Measurements from ENCODE around the gene CFAP410.
"Not testable (repeated sequence)": the region's sequence is repeated elsewhere in the genome, so short reads cannot be mapped to it uniquely, and the experiment has no call there.

CFAP410 gene

GRCh38 chr21:44295646-44296045, 43.5 kb downstream of the CFAP410 start:
- DNase-seq, result no peak

DNA sequence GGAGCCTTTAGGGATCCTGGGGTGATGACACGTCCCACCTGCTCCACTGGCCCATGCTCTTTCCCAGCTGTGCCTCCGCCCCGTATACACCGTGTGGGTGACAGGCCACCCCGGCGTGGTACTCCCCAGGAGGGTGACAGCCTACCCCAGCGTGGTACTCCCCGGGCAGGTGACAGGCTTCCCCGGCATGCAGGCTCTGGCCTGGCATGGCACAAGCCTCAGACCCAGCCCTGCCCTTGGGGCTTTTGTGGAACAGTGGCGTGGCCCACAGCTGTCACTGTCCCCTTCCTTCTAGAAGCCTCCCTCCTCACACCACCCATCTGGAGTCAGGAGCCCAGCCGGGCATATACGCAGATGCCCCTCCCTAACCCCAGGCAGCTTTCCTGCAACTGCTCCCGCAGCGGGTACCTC, 44.0 kb downstream of the CFAP410 start:
- no peak for DNase-seq

DNA sequence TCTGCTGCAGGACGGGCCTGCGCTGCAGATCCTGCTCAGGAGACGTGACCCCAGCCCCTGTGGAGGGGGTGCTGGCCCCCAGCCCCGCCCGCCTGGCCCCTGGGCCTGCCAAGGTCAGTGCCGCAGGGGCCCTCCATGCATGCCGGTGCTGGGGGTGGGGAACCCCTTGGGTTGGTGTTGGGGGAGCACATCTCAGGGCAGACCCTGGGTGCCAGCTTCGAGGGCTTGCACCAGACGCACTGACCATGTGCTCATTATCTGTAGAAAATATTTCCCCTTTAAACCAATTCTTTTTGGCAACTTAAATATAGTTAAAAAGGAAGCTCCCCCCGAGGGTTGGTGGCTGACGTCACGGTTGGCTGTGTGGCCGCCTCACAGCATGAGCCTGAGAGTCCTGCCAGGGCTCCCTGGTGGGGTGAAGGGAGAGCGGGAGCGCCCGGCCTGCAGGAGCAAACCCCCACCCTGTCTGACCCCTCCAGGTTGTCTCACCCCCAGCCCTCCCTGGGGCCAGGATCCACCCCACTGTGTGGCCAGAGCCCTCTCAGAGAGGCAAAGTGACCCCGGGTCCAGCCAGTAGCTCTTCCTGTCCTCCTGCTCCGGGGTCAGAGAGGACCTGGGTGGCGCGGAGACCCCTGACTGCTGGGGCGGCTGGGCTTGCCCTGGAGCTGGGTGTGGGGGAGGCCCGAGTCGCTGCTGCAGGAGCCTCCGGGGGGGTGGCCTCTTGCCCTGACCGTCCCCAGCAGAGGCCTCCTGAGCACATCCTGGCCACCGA, 44.6 kb downstream of the CFAP410 start:
- DNase-seq, result no peak

DNA sequence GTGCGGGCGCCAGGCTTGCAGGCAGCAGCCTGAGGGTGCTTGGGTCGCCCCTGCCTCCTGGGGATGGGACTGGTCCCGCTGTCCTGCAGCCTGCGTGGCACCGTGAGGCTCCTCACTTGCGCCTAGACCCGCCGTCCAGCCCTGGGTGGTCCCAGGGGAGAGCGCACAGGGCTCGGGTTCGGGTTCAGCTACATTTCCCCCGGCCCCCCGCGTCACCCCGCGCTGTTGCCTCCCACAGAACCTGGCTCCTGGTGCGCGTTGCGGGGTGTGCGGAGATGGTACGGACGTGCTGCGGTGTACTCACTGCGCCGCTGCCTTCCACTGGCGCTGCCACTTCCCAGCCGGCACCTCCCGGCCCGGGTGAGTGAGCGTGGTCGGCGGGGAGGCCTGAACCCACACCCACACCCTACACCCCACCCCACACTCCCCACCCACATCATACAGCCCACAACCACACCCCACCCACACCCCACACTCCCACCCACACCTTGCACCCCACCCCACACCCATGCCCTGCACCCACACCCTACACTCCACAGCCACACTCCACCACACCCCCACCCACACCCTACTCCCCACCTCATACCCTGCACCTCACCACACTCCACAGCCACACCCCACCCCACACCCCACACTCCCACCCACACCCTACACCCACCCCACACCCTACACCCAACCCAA, 45.5 kb downstream of the CFAP410 start:
- DNase-seq, result no peak

DNA sequence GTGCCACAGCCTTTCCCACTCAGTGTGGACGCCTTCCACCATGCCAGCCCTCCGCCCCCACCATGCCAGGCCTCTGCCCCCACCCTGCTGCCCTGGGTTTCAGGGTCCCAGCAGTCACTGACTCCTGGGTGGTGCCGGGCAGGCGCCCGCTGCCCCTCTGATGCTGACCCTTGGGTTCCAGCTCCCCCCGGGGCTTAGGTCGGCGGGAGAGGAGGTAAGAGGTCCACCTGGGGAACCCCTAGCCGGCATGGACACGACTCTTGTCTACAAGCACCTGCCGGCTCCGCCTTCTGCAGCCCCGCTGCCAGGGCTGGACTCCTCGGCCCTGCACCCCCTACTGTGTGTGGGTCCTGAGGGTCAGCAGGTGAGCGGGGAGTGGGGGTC, 46.4 kb downstream of the CFAP410 start:
- no peak for DNase-seq

DNA sequence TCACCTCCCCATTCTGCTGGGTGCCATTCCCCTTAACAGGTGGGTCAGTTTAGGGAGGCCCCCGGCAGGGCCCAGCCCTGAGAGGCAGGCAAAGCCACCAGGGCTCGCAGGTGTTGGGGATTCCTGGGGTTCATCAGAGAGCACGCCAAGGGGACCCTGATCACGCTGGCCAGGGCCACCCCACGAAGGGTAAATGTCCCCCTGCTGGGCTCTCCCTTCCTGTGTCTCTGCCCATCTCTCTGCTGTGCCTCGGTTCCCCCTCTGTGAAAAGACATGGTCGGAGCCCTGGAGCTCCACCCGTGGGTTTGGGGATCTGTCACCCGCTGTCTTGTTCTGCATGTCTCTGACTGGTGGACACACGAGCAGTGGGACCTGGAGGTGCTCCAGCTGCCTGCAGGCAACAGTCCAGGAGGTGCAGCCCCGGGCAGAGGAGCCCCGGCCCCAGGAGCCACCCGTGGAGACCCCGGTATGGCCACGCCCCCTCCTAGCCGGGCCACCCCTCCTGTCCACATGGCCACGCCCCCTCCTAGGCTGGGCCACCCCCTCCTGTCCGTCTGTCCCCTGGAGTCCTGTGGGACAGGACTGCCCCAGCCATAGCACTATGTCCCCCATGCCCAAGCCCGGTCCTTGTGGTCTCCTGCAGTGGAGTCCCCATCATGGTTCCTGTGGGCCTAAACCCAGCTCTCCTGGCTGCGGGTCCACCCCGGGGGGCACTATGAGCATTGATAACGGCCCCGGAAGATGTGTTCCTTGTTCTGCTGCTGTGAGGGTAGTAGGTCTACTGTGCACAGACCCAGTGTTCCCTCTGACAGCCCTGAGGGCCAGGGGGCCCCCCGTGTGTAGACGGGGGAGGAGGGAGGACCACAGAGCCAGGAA, 47.0 kb downstream of the CFAP410 start:
- no peak for DNase-seq

DNA sequence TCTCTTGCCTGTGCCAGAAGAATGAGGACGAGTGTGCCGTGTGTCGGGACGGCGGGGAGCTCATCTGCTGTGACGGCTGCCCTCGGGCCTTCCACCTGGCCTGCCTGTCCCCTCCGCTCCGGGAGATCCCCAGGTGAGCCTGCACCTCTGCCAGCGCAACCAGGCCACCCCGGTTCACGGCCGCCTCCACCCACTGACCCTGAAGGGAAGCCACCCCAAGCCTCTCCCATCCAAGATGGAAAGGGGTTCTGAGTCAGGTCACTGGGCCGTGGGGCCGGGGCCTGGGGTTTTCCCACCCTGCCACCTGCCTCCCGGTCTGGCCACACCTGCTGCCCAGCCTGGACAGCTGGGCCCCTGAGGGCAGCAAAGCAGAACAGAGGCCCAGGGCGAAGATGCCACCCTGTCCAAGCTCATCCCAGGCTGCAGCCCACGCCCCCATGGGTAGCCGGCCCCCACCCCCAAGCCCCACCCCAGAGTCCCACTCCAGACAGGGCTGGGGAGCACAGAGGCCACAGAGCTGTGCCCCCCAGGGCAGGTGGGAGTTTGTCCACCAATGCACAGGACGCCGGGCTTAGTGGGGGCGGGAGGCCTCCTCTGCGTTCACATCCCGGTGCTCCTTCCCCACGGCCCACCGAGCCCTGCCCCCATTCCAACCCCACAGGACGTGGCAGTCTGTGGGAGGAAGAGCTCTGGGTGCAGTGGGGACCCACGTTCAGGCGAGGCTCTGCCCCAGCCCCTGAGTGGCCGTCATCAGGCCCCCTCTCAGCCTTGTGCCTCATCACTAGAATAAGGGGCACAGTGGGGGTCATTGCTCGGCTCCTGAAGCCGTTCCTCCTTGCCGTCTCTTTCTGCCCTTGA, 47.9 kb downstream of the CFAP410 start:
- DNase-seq, result no peak

- no peak for DNase-seq
These were observed 48.7 kb downstream of the CFAP410 start for GRCh38 chr21:44290327-44291077.

- no peak for DNase-seq
These were observed 49.7 kb downstream of the CFAP410 start for GRCh38 chr21:44289381-44290010.

DNA sequence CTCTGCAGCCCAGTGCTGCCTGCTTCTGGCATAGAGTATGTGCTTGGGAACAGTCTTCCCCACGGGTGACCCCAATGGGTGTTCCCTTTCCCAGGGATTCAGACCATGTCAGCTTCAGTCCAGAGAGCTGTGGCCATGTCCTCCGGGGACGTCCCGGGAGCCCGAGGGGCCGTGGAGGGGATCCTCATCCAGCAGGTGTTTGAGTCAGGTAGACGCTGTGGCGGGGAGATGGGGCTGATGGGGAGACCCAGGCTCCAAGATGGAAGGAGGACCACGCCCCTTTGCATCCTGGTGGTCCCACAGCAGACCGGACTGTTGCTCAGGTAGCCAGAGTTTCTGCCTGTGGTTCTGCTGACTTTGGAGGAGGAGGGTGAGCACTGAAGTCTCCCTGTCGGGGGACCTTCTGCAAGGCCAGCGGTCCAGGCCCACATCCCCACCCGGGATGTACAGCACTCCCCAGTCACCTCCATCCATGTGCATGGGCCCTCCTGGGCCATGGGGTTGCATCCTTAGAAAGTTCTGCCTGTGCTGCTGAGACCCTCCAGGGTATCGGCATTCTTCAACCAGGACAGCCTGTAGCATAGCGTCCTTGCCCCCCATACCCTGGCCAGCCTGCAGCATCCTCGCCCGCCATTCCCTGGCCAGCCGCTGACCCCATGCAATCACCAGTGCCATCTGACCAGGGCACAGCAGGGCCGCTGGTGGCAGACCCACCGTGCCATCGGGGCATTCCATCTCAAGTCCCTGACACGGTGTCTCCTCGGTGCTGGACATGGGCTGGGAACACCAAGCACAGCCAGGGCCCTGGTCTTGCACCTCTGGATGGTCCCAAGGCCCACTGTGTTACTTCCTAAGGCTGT, 50.7 kb downstream of the CFAP410 start:
- DNase-seq, result no peak

- no peak for DNase-seq
These were observed 52.2 kb downstream of the CFAP410 start for GRCh38 chr21:44286716-44287632.

DNA sequence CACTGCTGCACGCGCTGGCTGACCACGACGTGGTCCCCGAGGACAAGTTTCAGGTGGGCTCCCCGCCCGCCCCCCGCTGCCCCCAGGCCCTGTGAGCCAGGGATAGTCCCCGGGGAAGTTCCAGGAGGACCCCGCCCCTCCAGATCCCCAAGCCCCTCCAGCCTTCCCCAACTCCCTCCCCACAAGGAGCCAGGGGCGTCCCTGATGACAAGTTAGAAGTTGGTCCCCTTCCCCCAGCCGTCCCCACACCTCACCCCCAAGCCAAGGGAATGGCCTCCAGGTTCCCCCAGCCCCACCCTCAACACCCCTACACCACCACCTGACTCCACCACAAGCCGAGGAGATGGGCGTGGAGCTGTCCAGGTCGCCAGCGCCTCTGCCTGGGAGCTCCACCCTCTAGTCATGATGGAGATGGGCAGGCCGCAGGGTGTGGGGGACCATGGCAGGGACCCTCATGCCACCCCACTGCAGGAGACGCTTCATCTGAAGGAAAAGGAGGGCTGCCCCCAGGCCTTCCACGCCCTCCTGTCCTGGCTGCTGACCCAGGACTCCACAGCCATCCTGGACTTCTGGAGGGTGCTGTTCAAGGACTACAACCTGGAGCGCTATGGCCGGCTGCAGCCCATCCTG, 53.0 kb downstream of the CFAP410 start:
- DNase-seq, result no peak

GRCh38 chr21:44285138-44285992, 53.8 kb downstream of the CFAP410 start, which contains the start of gene AIRE:
Gene AIRE (plus strand): TSS chr21:44285876. CDS start chr21:44286007, 131 bp downstream.
- DNase-seq, result no peak

DNA sequence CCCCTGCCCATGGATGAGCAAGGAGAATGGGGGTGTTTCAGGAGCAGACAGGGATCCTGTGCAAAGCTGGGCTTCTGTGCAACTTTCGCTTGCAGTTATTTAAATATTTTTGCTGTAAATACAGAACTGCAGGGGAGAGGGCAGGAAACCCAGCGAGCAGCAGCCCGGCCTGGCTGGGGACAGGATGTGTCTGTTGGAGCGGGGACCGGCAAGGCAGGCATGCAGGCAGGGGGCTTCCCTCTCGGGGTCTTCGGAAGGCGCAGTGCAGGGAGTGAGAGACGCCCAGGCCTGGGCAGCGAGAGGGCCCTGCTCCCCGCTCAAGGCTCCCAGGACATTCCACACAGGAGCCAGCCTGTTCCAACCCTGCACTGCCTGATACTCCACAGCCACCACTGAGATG, 55.2 kb downstream of the CFAP410 start:
- no peak for DNase-seq

GRCh38 chr21:44283211-44283785, 55.9 kb downstream of the CFAP410 start:
- DNase-seq, result not testable (repeated sequence)

DNA sequence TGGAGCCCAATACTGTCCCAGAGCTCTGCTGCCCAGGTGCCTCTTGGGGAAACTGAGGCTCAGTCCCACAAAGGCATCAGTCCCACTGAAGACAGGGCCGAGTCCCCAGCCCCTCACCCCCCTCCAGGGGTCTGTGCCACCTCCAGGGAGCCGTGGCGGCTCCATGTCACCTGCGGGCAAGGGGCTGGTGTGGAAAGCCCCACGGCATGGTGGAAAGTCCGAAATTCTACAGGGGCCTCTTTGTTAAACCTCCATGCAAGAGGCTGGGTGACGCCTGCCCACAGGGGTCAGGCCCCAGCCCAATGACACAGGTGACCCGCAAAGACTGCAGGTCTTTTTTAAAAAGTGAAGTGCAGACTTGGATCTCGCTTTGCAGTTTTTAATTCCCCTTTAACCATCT, 56.8 kb downstream of the CFAP410 start:
- no peak for DNase-seq

GRCh38 chr21:44281801-44282200, 57.4 kb downstream of the CFAP410 start:
- DNase-seq, result no peak
